PC-9 (cell line): ENCODE data around the gene ZMIZ1. TPM values are rescaled to one million over a fixed set of nuclear protein-coding genes. Genes with fewer than 3 reads are reported as not detected.
"Not testable (repeated sequence)": the region's sequence is repeated elsewhere in the genome, so short reads cannot be mapped to it uniquely, and the experiment has no call there.

Experiments used
- BruUV-seq: library from RNA; stranded (reverse); fragments of 400-500 nt; replicated peaks from 2 replicates; lab custom pipeline; 2021; lab: Mats Ljungman, UMichigan
- CTCF ChIA-PET: fragments of 300-600 bp; sonication (Branson Sonifier 250); formaldehyde crosslinking; loops from one replicate; lab custom pipeline; 2022; ENCODE audit warnings: antibody characterized with exemption; lab: Charles Lee
- POLR2A ChIA-PET: fragments of 300-600 bp; sonication (Branson Sonifier 250); formaldehyde crosslinking; loops from one replicate; lab custom pipeline; 2022; ENCODE audit warnings: antibody characterized with exemption; ENCODE audit not compliant: unreplicated experiment; lab: Charles Lee
- DNase-seq, 2 experiments: peaks; one replicate each; pipeline versions ENCODE4 v3.0.0 to v3.0.0-alpha.2; 2015 to 2022; ENCODE audit warnings: mixed read lengths in 1 of 2
- H2AFZ ChIP-seq: fragments of 200-600 bp; sonication (generic); 2 replicates; pipeline ENCODE4 v1.8.1; 2017; ENCODE audit warnings: antibody characterized with exemption
- H3F3A ChIP-seq: fragments of 200-600 bp; sonication (generic); 2 replicates; pipeline ENCODE4 v1.8.1; 2017; ENCODE audit warnings: antibody characterized with exemption, mild to moderate bottlenecking, low read depth; ENCODE audit not compliant: insufficient read depth
- H3K27ac ChIP-seq: fragments of 200-600 bp; sonication (generic); 2 replicates; pipeline ENCODE4 v1.6.1; 2016; ENCODE audit warnings: mixed run types
- H3K27me3 ChIP-seq: fragments of 200-600 bp; sonication (generic); 2 replicates; pipeline ENCODE4 v1.6.1; 2016; ENCODE audit warnings: low read depth, mixed run types; ENCODE audit not compliant: insufficient read depth
- H3K36me3 ChIP-seq: fragments of 200-600 bp; sonication (generic); 2 replicates; pipeline ENCODE4 v1.6.1; 2016; ENCODE audit warnings: low read depth, mixed run types
- H3K4me1 ChIP-seq: fragments of 200-600 bp; sonication (generic); replicated peaks from 2 replicates; pipeline ENCODE4 v1.6.1; 2016; ENCODE audit warnings: mixed run types; ENCODE audit not compliant: insufficient read depth
- H3K4me2 ChIP-seq: fragments of 200-600 bp; sonication (generic); 2 replicates; pipeline ENCODE4 v1.6.1; 2017; ENCODE audit warnings: mixed run types
- H3K4me3 ChIP-seq: fragments of 200-600 bp; sonication (generic); 2 replicates; pipeline ENCODE4 v1.6.1; 2016; ENCODE audit warnings: mixed run types
- H3K79me2 ChIP-seq: fragments of 200-600 bp; sonication (generic); 2 replicates; pipeline ENCODE4 v1.6.1; 2017; ENCODE audit warnings: low read depth, mixed run types
- H3K9me2 ChIP-seq: fragments of 200-600 bp; sonication (generic); 2 replicates; pipeline ENCODE4 v1.8.1; 2017; ENCODE audit warnings: mild to moderate bottlenecking; ENCODE audit not compliant: insufficient read depth
- H3K9me3 ChIP-seq: fragments of 200-600 bp; sonication (generic); 2 replicates; pipeline ENCODE4 v1.8.1; 2016; ENCODE audit warnings: low read depth; ENCODE audit not compliant: insufficient read depth
- H4K20me1 ChIP-seq: fragments of 200-600 bp; sonication (generic); 2 replicates; pipeline ENCODE4 v1.8.1; 2017; ENCODE audit not compliant: insufficient read depth
- EZH2 ChIP-seq: fragments of 200-600 bp; sonication (generic); IDR thresholded peaks from 2 replicates; pipeline ENCODE4 v1.8.0; 2017; ENCODE audit warnings: antibody characterized with exemption, low read depth
- intact Hi-C: fragments of 100-400 bp; cut with micrococcal nuclease; formaldehyde crosslinking; loops from one replicate; pipeline ENCODE4 v1.10.0; 2022; ENCODE audit not compliant: unreplicated experiment
- total RNA-seq: library from RNA; stranded (reverse); gene quantifications from 2 replicates; pipeline ENCODE4 v1.2.3, GENCODE V29; 2021
- TF ChIP-seq, protein P1 (sequence below): fragments of 200-600 bp; sonication (generic); conservative IDR thresholded peaks from 2 replicates; pipeline ENCODE4 v1.6.1; 2017; ENCODE audit warnings: mixed run types, antibody characterized with exemption, mild to moderate bottlenecking, moderate library complexity

ZMIZ1 gene
- total RNA-seq, 1 experiment from 2014 or later, result 47.6 TPM

DNA sequence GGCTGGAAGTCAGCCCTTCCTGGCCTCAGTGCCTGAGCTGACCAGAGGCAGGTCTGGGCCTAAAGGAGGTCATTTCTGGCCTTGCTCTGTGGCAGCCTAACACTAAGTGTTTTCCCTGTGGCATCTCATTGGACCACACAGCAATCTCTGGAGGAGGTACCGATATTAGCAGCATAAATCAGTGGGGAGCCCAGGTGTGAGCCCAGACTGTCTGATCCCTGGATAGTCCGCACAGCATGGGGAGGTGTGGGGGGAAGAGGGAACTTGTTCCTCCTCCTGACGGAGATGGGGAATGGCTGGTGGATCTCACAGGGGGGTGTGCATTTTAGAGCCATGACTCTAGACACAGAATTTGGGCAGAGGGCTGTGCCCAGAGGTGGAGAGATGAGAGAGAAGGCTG, 267.5 kb downstream of the ZMIZ1 start:
- CTCF ChIA-PET, result no interaction called here

DNA sequence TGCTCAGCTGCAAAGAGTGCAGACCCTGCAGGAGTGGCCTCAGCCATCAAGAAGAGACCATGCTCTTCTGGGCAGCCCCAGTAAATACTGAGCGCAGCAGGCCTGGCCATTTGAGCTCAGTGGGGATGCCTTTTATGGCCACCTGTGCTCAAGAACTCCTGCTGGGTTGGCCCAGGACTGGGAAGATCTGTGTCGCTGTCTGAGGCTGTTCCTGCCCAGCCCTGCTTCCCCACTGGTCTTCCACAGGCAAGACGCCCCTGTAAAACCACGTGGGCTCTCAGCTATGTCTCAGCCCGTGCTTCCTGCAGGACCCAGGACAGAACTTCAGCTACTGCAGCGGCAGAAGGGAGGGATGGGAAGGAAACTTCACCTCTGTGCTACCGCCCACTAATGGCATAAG, 268.0 kb downstream of the ZMIZ1 start:
- no peaks in the 10 kb centered on the region for H3K36me3 ChIP-seq
- no peaks in the 10 kb centered on the region for H4K20me1 ChIP-seq
- no peak overlapping the region for H2AFZ ChIP-seq
- H3K4me2 ChIP-seq, result no peak overlapping the region
- ChIA-PET POLR2A (no interaction called here), CTCF (no interaction called here)
- intact Hi-C loops, result no loop called here
- H3K27ac ChIP-seq, result no peak overlapping the region
- H3K9me2 ChIP-seq, result no peaks in the 10 kb centered on the region
- peaks cover 16% of the 10 kb centered on the region for H3F3A ChIP-seq
- peaks cover 17% of the 10 kb centered on the region for H3K4me1 ChIP-seq
- no peaks in the 10 kb centered on the region for H3K27me3 ChIP-seq
- TF ChIP-seq EZH2, result no peak
- TF ChIP-seq, protein P1, sequence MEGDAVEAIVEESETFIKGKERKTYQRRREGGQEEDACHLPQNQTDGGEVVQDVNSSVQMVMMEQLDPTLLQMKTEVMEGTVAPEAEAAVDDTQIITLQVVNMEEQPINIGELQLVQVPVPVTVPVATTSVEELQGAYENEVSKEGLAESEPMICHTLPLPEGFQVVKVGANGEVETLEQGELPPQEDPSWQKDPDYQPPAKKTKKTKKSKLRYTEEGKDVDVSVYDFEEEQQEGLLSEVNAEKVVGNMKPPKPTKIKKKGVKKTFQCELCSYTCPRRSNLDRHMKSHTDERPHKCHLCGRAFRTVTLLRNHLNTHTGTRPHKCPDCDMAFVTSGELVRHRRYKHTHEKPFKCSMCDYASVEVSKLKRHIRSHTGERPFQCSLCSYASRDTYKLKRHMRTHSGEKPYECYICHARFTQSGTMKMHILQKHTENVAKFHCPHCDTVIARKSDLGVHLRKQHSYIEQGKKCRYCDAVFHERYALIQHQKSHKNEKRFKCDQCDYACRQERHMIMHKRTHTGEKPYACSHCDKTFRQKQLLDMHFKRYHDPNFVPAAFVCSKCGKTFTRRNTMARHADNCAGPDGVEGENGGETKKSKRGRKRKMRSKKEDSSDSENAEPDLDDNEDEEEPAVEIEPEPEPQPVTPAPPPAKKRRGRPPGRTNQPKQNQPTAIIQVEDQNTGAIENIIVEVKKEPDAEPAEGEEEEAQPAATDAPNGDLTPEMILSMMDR, result no peak
- no peak overlapping the region for H3K4me3 ChIP-seq
- H3K79me2 ChIP-seq, result no peaks in the 10 kb centered on the region
- H3K9me3 ChIP-seq, result no peaks in the 10 kb centered on the region
- DNase-seq, result no peak
- BruUV-seq, result no TSS peak

More for the DNA sequence above, 267.5 kb downstream of the ZMIZ1 start:
- H3K4me2 ChIP-seq, result no peak overlapping the region
- H3K9me2 ChIP-seq, result no peaks in the 10 kb centered on the region
- H3K79me2 ChIP-seq, result no peaks in the 10 kb centered on the region
- peaks cover 22% of the 10 kb centered on the region for H3K4me1 ChIP-seq
- H3K9me3 ChIP-seq, result no peaks in the 10 kb centered on the region
- H4K20me1 ChIP-seq, result no peaks in the 10 kb centered on the region
- H3F3A ChIP-seq, result peaks cover 20% of the 10 kb centered on the region
- intact Hi-C loops, result no loop called here
- H3K27me3 ChIP-seq, result no peaks in the 10 kb centered on the region
- POLR2A ChIA-PET, result no interaction called here
- H3K4me3 ChIP-seq, result no peak overlapping the region
- no peak for TF ChIP-seq EZH2
- TF ChIP-seq, protein P1, result no peak
- DNase-seq, result no peak
- BruUV-seq, result no TSS peak
- H3K27ac ChIP-seq, result no peak overlapping the region
- H2AFZ ChIP-seq, result no peak overlapping the region
- no peaks in the 10 kb centered on the region for H3K36me3 ChIP-seq

DNA sequence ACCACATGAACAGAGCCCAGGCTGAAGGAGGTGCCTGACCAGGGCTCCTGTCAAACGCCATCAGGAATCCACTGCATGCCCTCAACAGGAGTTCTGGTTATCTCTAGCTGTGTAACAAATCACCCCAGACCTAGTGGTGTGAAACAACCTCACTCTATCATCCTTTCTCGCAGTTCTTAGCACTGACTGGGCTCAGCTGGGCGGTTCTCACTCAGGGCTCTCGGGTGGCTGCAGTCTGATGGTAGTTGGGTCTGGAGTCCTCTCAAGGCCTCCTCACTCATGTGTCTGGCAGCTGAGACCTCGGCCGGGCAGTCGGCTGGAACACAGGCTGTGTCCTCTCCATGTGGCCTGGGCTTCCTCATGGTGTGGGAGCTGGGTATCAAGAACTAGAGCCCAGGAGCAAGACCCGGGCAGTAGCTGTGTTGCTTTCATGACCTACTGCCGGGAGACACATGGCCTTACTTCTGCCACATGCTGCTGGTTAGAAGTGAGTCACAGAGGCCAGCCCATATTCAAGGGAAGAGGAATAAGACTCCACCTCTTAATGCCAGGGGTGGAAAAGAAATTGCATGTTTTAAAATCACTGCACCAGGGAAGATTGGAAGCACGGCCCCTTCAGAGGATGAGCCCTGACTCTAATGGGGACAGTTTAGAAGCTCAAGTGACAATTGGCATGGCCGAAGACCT, 269.2 kb downstream of the ZMIZ1 start:
- peaks cover 14% of the 10 kb centered on the region for H3F3A ChIP-seq
- H3K9me3 ChIP-seq, H3K4me3 ChIP-seq, H3K36me3 ChIP-seq, intact Hi-C loops, H3K27ac ChIP-seq, CTCF ChIA-PET, H2AFZ ChIP-seq, H3K27me3 ChIP-seq, H3K4me2 ChIP-seq, H3K9me2 ChIP-seq, BruUV-seq, H4K20me1 ChIP-seq, DNase-seq, H3K79me2 ChIP-seq: not testable (repeated sequence)
- POLR2A ChIA-PET, result interaction anchor here (0.8 kb wide), 1 partner anchor 891 kb away, joined by 3 read pairs; no protein-coding TSS in a partner anchor
- peaks cover 14% of the 10 kb centered on the region for H3K4me1 ChIP-seq

GRCh38 chr10:79339266-79339665, 270.5 kb downstream of the ZMIZ1 start:
- Histone ChIP-seq H3K4me2 (no peak overlapping the region), H3K4me3 (no peak overlapping the region), H4K20me1 (no peaks in the 10 kb centered on the region), H3F3A (peaks cover under 1% of the 10 kb centered on the region; the same call in 1 of the 2 replicates), H3K4me1 (peaks cover 4% of the 10 kb centered on the region; the same call in 1 of the 2 replicates), H3K9me3 (no peaks in the 10 kb centered on the region), H3K79me2 (no peaks in the 10 kb centered on the region), H3K27ac (no peak overlapping the region), H3K27me3 (no peaks in the 10 kb centered on the region), H2AFZ (no peak overlapping the region), H3K36me3 (no peaks in the 10 kb centered on the region), H3K9me2 (no peaks in the 10 kb centered on the region)
- TF ChIP-seq, protein P1, result no peak
- no peak for TF ChIP-seq EZH2
- ChIA-PET CTCF (no interaction called here), POLR2A (no interaction called here)
- intact Hi-C loops, result no loop called here
- no TSS peak for BruUV-seq
- DNase-seq, result no peak
